Right atrium auricular region (tissue), 2 donors: ENCODE data around the gene CSMD2. TPM values are rescaled to one million over a fixed set of nuclear protein-coding genes. Genes with fewer than 3 reads are reported as not detected.

Source experiments
- DNase-seq: peaks from one replicate; pipeline ENCODE4 v3.0.0-alpha.2; 2019; ENCODE audit warnings: low spot score
- H3K27ac ChIP-seq, 2 donors: fragments of 200-600 bp; sonication (generic); 1 replicate in 1 of 2; 2 replicates in 1 of 2; pipeline ENCODE4 v1.5.1; 2016 to 2019
- H3K27me3 ChIP-seq, 2 donors: fragments of 200-600 bp; sonication (generic); one replicate each; pipeline versions ENCODE4 v1.5.1 to v1.6.0; 2017 to 2019
- H3K36me3 ChIP-seq: fragments of 200-600 bp; sonication (generic); one replicate; pipeline ENCODE4 v1.5.1; 2016
- H3K4me1 ChIP-seq, 2 donors: fragments of 200-600 bp; sonication (generic); one replicate each; pipeline versions ENCODE4 v1.5.1 to v1.6.0; 2017 to 2019
- H3K4me3 ChIP-seq, 2 donors: fragments of 200-600 bp; sonication (generic); 1 replicate in 1 of 2; 2 replicates in 1 of 2; pipeline ENCODE4 v1.5.1; 2017 to 2019; ENCODE audit warnings: mild to moderate bottlenecking in 1 of 2, moderate library complexity in 1 of 2
- H3K9me3 ChIP-seq, 2 donors: fragments of 200-600 bp; sonication (generic); one replicate each; pipeline ENCODE4 v1.5.1; 2019
- total RNA-seq, 2 donors: library from RNA; depleted of rRNA; stranded (reverse); fragments of >200 nt; gene quantifications; one replicate each; pipeline ENCODE4 v1.1.0, GENCODE V29; 2016
- TF ChIP-seq, protein P1 (sequence below), 2 donors: fragments of 200-600 bp; sonication (generic); IDR thresholded peaks; one replicate each; pipeline ENCODE4 v1.5.1; 2019; ENCODE audit warnings: antibody characterized with exemption in 2 of 2

The CSMD2 gene
- total RNA-seq, 2 donors from 2014 or later: 0.39 to 0.44 TPM

- H3K9me3 ChIP-seq: no peaks in the 10 kb centered on the region
- no peak for DNase-seq
Measured at GRCh38 chr1:34132161-34132420, 32.9 kb downstream of the CSMD2 start.

GRCh38 chr1:34131396-34132160 is 33.5 kb downstream of the CSMD2 start:
- peak; percentile 34 for DNase-seq
- Histone ChIP-seq H3K36me3 (no peaks in the 10 kb centered on the region), H3K4me3 (no peak overlapping the region), H3K4me1 (no peaks in the 10 kb centered on the region), H3K27ac (no peak overlapping the region), H3K9me3 (no peaks in the 10 kb centered on the region), H3K27me3 (no peaks in the 10 kb centered on the region)
- TF ChIP-seq, protein P1, sequence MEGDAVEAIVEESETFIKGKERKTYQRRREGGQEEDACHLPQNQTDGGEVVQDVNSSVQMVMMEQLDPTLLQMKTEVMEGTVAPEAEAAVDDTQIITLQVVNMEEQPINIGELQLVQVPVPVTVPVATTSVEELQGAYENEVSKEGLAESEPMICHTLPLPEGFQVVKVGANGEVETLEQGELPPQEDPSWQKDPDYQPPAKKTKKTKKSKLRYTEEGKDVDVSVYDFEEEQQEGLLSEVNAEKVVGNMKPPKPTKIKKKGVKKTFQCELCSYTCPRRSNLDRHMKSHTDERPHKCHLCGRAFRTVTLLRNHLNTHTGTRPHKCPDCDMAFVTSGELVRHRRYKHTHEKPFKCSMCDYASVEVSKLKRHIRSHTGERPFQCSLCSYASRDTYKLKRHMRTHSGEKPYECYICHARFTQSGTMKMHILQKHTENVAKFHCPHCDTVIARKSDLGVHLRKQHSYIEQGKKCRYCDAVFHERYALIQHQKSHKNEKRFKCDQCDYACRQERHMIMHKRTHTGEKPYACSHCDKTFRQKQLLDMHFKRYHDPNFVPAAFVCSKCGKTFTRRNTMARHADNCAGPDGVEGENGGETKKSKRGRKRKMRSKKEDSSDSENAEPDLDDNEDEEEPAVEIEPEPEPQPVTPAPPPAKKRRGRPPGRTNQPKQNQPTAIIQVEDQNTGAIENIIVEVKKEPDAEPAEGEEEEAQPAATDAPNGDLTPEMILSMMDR (IDR thresholded peaks at IDR 0.05): no peak

More at GRCh38 chr1:34132161-34132420, 32.9 kb downstream of the CSMD2 start:
- H3K27me3 ChIP-seq: no peaks in the 10 kb centered on the region
- TF ChIP-seq, protein P1 (IDR thresholded peaks at IDR 0.05): no peak
- no peaks in the 10 kb centered on the region for H3K4me1 ChIP-seq
- H3K36me3 ChIP-seq: no peaks in the 10 kb centered on the region
- no peak overlapping the region for H3K27ac ChIP-seq
- no peak overlapping the region for H3K4me3 ChIP-seq

DNA sequence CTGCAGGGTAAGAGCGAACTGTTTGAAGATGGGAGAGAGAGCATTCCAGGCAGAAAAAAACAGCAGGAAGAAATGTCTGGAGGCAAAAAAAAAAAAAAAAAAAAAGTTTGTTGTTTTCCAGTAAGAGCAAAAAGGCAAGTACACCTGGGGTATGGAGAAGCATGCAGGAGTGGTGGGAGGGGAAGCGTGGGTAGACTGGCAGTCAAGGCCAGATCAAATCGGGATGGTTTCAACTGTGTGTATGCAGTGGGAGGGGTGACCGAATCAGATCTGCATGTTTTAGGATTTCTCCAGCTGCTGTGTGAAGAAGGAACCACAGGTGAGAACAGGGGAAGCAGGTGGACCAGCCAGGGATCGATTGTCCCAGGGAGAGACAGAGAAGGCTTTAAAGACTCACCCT is 34.7 kb downstream of the CSMD2 start:
- Histone ChIP-seq H3K27ac (no peak overlapping the region), H3K27me3 (no peaks in the 10 kb centered on the region), H3K36me3 (no peaks in the 10 kb centered on the region), H3K4me1 (no peaks in the 10 kb centered on the region), H3K9me3 (no peaks in the 10 kb centered on the region), H3K4me3 (no peak overlapping the region)
- TF ChIP-seq, protein P1 (IDR thresholded peaks at IDR 0.05): no peak
- DNase-seq: peak; percentile 23

DNA sequence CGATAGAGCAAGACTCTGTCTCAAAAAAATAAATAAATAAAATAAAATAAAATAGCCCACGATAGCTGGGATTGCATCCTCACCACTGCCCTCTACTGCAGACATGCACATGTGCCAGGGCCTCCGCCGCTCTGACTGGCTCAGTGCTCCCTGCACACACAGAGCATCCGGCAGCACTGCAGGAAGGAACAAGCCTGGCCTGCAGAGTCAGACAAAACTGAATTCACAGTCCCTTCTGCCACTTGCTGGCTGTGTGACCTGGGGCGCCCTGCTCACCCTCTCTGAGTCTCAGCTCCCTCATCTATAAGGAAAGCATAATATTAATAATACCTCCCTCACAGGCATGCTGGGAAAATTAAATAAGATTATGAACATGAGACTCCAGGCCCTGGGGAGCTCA is 35.4 kb downstream of the CSMD2 start:
- TF ChIP-seq, protein P1 (IDR thresholded peaks at IDR 0.05): no peak

GRCh38 chr1:34128186-34128889 is 36.7 kb downstream of the CSMD2 start:
- H3K9me3 ChIP-seq: no peaks in the 10 kb centered on the region
- H3K4me1 ChIP-seq: no peaks in the 10 kb centered on the region
- TF ChIP-seq, protein P1 (IDR thresholded peaks at IDR 0.05): no peak
- DNase-seq: peak; percentile 23
- H3K36me3 ChIP-seq: no peaks in the 10 kb centered on the region
- no peak overlapping the region for H3K27ac ChIP-seq
- no peak overlapping the region for H3K4me3 ChIP-seq
- H3K27me3 ChIP-seq: no peaks in the 10 kb centered on the region

More for the DNA sequence above, 35.4 kb downstream of the CSMD2 start:
- no peaks in the 10 kb centered on the region for H3K4me1 ChIP-seq
- H3K9me3 ChIP-seq: no peaks in the 10 kb centered on the region
- no peak overlapping the region for H3K4me3 ChIP-seq
- no peak overlapping the region for H3K27ac ChIP-seq
- no peaks in the 10 kb centered on the region for H3K27me3 ChIP-seq
- H3K36me3 ChIP-seq: no peaks in the 10 kb centered on the region
- peak; percentile 23 for DNase-seq
